H1 (cell line): ENCODE results near the gene GNAT1. TPM values are rescaled to one million over a fixed set of nuclear protein-coding genes. Genes with fewer than 3 reads are reported as not detected.
"Not testable (repeated sequence)": the region's sequence is repeated elsewhere in the genome, so short reads cannot be mapped to it uniquely, and the experiment has no call there.

ENCODE experiments used
- CTCF ChIA-PET: fragments of 300-600 bp; sonication (Branson Sonifier 250); formaldehyde crosslinking; loops from one replicate; lab custom pipeline; 2021; ENCODE audit not compliant: partially characterized antibody; lab: Charles Lee
- POLR2A ChIA-PET: fragments of 300-600 bp; sonication (Branson Sonifier 250); formaldehyde crosslinking; loops from one replicate; lab custom pipeline; 2021; ENCODE audit warnings: inconsistent platforms; ENCODE audit not compliant: partially characterized antibody; lab: Charles Lee
- DNase-seq, 2 experiments: peaks; one replicate each; pipeline versions ENCODE4 v3.0.0 to v3.0.0-alpha.2; 2010 to 2022; ENCODE audit warnings: low spot score in 2 of 2, low read depth in 1 of 2, mixed read lengths in 1 of 2
- FAIRE-seq: peaks from 2 replicates; lab custom pipeline; 2011; peaks lifted over from hg19 to GRCh38; lab: Jason Lieb, UNC
- H2AFZ ChIP-seq: 2 replicates; pipeline ENCODE4 v1.8.1; 2012; ENCODE audit warnings: low read length, inconsistent platforms
- H2AK5ac ChIP-seq: 2 replicates; pipeline ENCODE4 v1.6.1; 2013; ENCODE audit warnings: low read depth, low read length
- H2BK120ac ChIP-seq: replicated peaks from 2 replicates; pipeline ENCODE3; 2013; ENCODE audit warnings: low read depth, low read length, inconsistent platforms
- H2BK12ac ChIP-seq: 2 replicates; pipeline ENCODE4 v1.6.1; 2013; ENCODE audit warnings: low read depth, low read length
- H2BK15ac ChIP-seq: 2 replicates; pipeline ENCODE4 v1.6.1; 2013; ENCODE audit warnings: low read length
- H2BK20ac ChIP-seq: 2 replicates; pipeline ENCODE4 v1.6.1; 2013; ENCODE audit warnings: low read length
- H2BK5ac ChIP-seq: 2 replicates; pipeline ENCODE4 v1.6.1; 2013; ENCODE audit warnings: low read depth, low read length
- H3K14ac ChIP-seq: 2 replicates; pipeline ENCODE4 v1.6.1; 2013; ENCODE audit warnings: inconsistent platforms; ENCODE audit not compliant: insufficient read length
- H3K18ac ChIP-seq: 2 replicates; pipeline ENCODE4 v1.6.1; 2013; ENCODE audit warnings: low read length; ENCODE audit errors: extremely low read depth
- H3K23ac ChIP-seq: 2 replicates; pipeline ENCODE4 v1.6.1; 2013; ENCODE audit warnings: inconsistent platforms; ENCODE audit not compliant: insufficient read length
- H3K23me2 ChIP-seq: 2 replicates; pipeline ENCODE4 v1.6.1; 2013; ENCODE audit warnings: low read depth, low read length
- H3K27ac ChIP-seq: 2 replicates; pipeline ENCODE4 v1.6.1; 2011; ENCODE audit warnings: low read depth, low read length, inconsistent platforms
- H3K27me3 ChIP-seq, 4 experiments: replicated peaks in 1 of 4; 1 replicate in 1 of 4; 2 replicates in 3 of 4; pipeline versions ENCODE4 v1.6.1 to v1.8.1; 2011 to 2013; ENCODE audit warnings: low read length in 3 of 4, mild to moderate bottlenecking in 3 of 4, inconsistent platforms in 2 of 4, mixed read lengths in 2 of 4, moderate library complexity in 1 of 4; ENCODE audit not compliant: control insufficient read depth in 3 of 4, insufficient read depth in 3 of 4; ENCODE audit errors: extremely low read depth in 1 of 4
- H3K36me3 ChIP-seq, 4 experiments: 2 replicates each; pipeline versions ENCODE4 v1.6.1 to v1.8.1; 2011 to 2013; ENCODE audit warnings: mild to moderate bottlenecking in 4 of 4, low read length in 3 of 4, moderate library complexity in 2 of 4, control low read depth in 1 of 4, inconsistent platforms in 1 of 4; ENCODE audit not compliant: insufficient read depth in 4 of 4, control insufficient read depth in 2 of 4
- H3K4ac ChIP-seq: replicated peaks from 2 replicates; pipeline ENCODE3; 2013; ENCODE audit warnings: low read length, low read depth, mixed read lengths, inconsistent platforms; ENCODE audit not compliant: insufficient read length
- H3K4me1 ChIP-seq, 4 experiments: replicated peaks in 1 of 4; 1 replicate in 1 of 4; 2 replicates in 3 of 4; pipeline versions ENCODE4 v1.6.1 to v1.8.1; 2011 to 2013; ENCODE audit warnings: low read length in 3 of 4, inconsistent platforms in 2 of 4, mixed read lengths in 1 of 4; ENCODE audit not compliant: insufficient read depth in 4 of 4, control insufficient read depth in 3 of 4
- H3K4me2 ChIP-seq, 2 experiments: 2 replicates each; pipeline versions ENCODE4 v1.6.1 to v1.8.1; 2011 to 2013; ENCODE audit warnings: low read depth in 2 of 2, low read length in 2 of 2, control low read depth in 1 of 2, inconsistent platforms in 1 of 2, mild to moderate bottlenecking in 1 of 2; ENCODE audit not compliant: insufficient read depth in 1 of 2
- H3K4me3 ChIP-seq, 4 experiments: fragments of 200-600, 300-600 bp in 1 of 4; sonication (generic), shearing (Covaris generic), sonication (Bioruptor Twin) in 1 of 4; 2 replicates each; pipeline versions ENCODE4 v1.5.1 to v1.8.1; 2011 to 2016; ENCODE audit warnings: low read length in 4 of 4, low read depth in 3 of 4, control low read depth in 2 of 4, inconsistent platforms in 2 of 4, mild to moderate bottlenecking in 2 of 4, mixed read lengths in 1 of 4, moderate library complexity in 1 of 4; ENCODE audit not compliant: insufficient read depth in 2 of 4; ENCODE audit errors: extremely low read depth in 1 of 4
- H3K56ac ChIP-seq: replicated peaks from 2 replicates; pipeline ENCODE3; 2013; ENCODE audit warnings: low read depth, mild to moderate bottlenecking, mixed read lengths, low read length, inconsistent platforms; ENCODE audit not compliant: insufficient read length
- H3K79me1 ChIP-seq: 2 replicates; pipeline ENCODE4 v1.6.1; 2013; ENCODE audit warnings: low read depth, low read length, control low read depth
- H3K79me2 ChIP-seq, 2 experiments: 2 replicates each; pipeline versions ENCODE4 v1.6.1 to v1.8.1; 2012 to 2013; ENCODE audit warnings: low read length in 2 of 2, mild to moderate bottlenecking in 2 of 2, inconsistent platforms in 1 of 2; ENCODE audit not compliant: insufficient read depth in 2 of 2, control insufficient read depth in 1 of 2
- H3K9ac ChIP-seq, 4 experiments: replicated peaks in 1 of 4; 1 replicate in 1 of 4; 2 replicates in 3 of 4; pipeline versions ENCODE4 v1.6.1 to v1.8.1; 2011 to 2013; ENCODE audit warnings: low read depth in 3 of 4, low read length in 3 of 4, control low read depth in 2 of 4, mild to moderate bottlenecking in 2 of 4, moderate library complexity in 2 of 4, inconsistent platforms in 1 of 4; ENCODE audit errors: extremely low read depth in 1 of 4
- H3K9me3 ChIP-seq, 2 experiments: 2 replicates each; pipeline versions ENCODE4 v1.6.1 to v1.8.1; 2012 to 2013; ENCODE audit warnings: mild to moderate bottlenecking in 2 of 2, moderate library complexity in 2 of 2, control low read depth in 1 of 2, inconsistent platforms in 1 of 2, low read depth in 1 of 2, low read length in 1 of 2, mixed read lengths in 1 of 2; ENCODE audit not compliant: insufficient read depth in 2 of 2
- H4K20me1 ChIP-seq, 2 experiments: replicated peaks in 1 of 2; 2 replicates each; pipeline versions ENCODE3 to v1.8.1; 2011 to 2013; ENCODE audit warnings: inconsistent platforms in 2 of 2, low read length in 2 of 2, mild to moderate bottlenecking in 1 of 2; ENCODE audit not compliant: insufficient read depth in 2 of 2, control insufficient read depth in 1 of 2
- H4K5ac ChIP-seq: 2 replicates; pipeline ENCODE4 v1.6.1; 2013; ENCODE audit warnings: low read length, low read depth, mixed read lengths, inconsistent platforms; ENCODE audit not compliant: insufficient read length
- H4K8ac ChIP-seq: 2 replicates; pipeline ENCODE4 v1.8.0; 2013; ENCODE audit warnings: mild to moderate bottlenecking, moderate library complexity, low read length, inconsistent platforms; ENCODE audit not compliant: insufficient read depth; ENCODE audit errors: extremely low read depth
- H4K91ac ChIP-seq: replicated peaks from 2 replicates; pipeline ENCODE3; 2013; ENCODE audit warnings: low read length, mixed read lengths, inconsistent platforms; ENCODE audit not compliant: insufficient read length
- WGBS, 2 experiments: shearing (Covaris generic) in 1 of 2; methylation state at CpG; one replicate each; pipeline versions ENCODE4 v1.1.6 to v1.1.7; 2013 to 2015; ENCODE audit warnings: low lambda C conversion rate in 2 of 2, mixed read lengths in 2 of 2, inconsistent platforms in 1 of 2, low coverage in 1 of 2, missing lambda C conversion rate in 1 of 2; ENCODE audit not compliant: insufficient replicate concordance in 2 of 2, insufficient coverage in 1 of 2, insufficient read length in 1 of 2; ENCODE audit errors: extremely low coverage in 1 of 2, missing lambda C conversion rate in 1 of 2; 5-methylcytosine and 5-hydroxymethylcytosine counted together
- polyA plus RNA-seq, 7 experiments: library from polyadenylated mRNA; depleted of rRNA in 3 of 7; stranded (reverse) in 5 of 7; unstranded in 2 of 7; fragments of >200 nt in 5 of 7; fragments of 200-250 nt in 2 of 7; gene quantifications; 1 replicate in 5 of 7; 2 replicates in 1 of 7; 4 replicates in 1 of 7; pipeline versions ENCODE4 v1.2.1 to v1.2.3, GENCODE V29; 2011 to 2013; ENCODE audit warnings: missing spikeins in 2 of 7, mixed read lengths in 2 of 7
- total RNA-seq: library from RNA; stranded (reverse); fragmentation: NEBNext Ultra II Directional; extraction: Animal tissue kit (Norgen Biotek cat#: 25700); gene quantifications from 2 replicates; pipeline ENCODE4 v1.2.1, GENCODE V29; 2021

GNAT1 gene
- total and polyA plus RNA-seq, 2 of the 8 experiments (the other 6 are each of a cell fraction or from before 2014, with no cell fraction given), result 0.08 TPM; not detected in 1

DNA sequence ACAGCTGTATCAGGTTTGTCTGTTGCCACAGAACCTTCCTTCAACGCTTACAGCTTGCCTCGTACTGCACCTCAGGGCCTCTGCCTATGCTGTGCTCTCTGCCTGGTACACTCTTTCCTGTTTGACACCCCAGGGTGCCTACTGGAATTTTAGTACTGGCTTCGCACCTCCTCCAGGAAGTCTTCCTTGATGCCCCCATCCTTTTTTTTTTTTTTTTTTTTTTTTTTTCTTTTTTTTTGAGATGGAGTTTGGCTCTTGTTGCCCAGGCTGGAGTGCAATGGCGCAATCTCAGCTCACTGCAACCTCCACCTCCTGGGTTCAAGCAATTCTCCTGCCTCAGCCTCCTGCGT lies 19.9 kb downstream of the GNAT1 start:
- not testable (repeated sequence) for H2BK120ac ChIP-seq, H2AK5ac ChIP-seq, H2BK5ac ChIP-seq, H3K9ac ChIP-seq, H3K9me3 ChIP-seq, H3K79me1 ChIP-seq, DNase-seq, H3K36me3 ChIP-seq, H3K4ac ChIP-seq, H4K8ac ChIP-seq, H3K4me3 ChIP-seq, H3K14ac ChIP-seq, H3K79me2 ChIP-seq, H2AFZ ChIP-seq, H3K23me2 ChIP-seq, H3K18ac ChIP-seq, H4K20me1 ChIP-seq, H3K23ac ChIP-seq, H4K91ac ChIP-seq, H3K56ac ChIP-seq, H3K27ac ChIP-seq, H2BK15ac ChIP-seq, H4K5ac ChIP-seq, FAIRE-seq
- WGBS, 2 experiments, result 86% methylated on average over 4 of the region's 5 CpGs; no CpG with 5 or more reads in 1 of the 2 experiments
- Histone ChIP-seq H3K4me1 (peaks cover 0 to 23% (median 10%) of the 10 kb centered on the region in 4 experiments; a peak in 5 of 7 replicates), H3K27me3 (peaks cover 2 to 11% (median 6%) of the 10 kb centered on the region in 4 experiments), H3K4me2 (peak overlapping the region; percentile 15 to 22; a peak in 2 of 4 replicates), H2BK12ac (0 out of 2 replicates have a peak overlapping the region, but pooled peaks have one; percentile 39), H2BK20ac (0 out of 2 replicates have a peak overlapping the region, but pooled peaks have one; percentile 32)
- ChIA-PET CTCF (interaction anchor here (0.6 to 48.1 kb wide), 12 partner anchors 5 to 242 kb away, joined by 3 to 2149 read pairs (median 8); partner anchors contain the start of genes GNAI2, GNAT1, LSMEM2 and SEMA3B), POLR2A (interaction anchor here (1.3 to 4.3 kb wide), 5 partner anchors 8 to 24 kb away, joined by 4 to 20 read pairs (median 5); no protein-coding TSS in a partner anchor)
